HG03039 (cell line): ENCODE results near the gene GTPBP1.

ENCODE experiments used
- ATAC-seq: cut with Tn5 transposase; IDR thresholded peaks from one replicate; pipeline ENCODE4 v1.9.1; 2021; ENCODE audit warnings: mild to moderate bottlenecking, moderate library complexity; ENCODE audit not compliant: unreplicated experiment

The GTPBP1 gene

DNA sequence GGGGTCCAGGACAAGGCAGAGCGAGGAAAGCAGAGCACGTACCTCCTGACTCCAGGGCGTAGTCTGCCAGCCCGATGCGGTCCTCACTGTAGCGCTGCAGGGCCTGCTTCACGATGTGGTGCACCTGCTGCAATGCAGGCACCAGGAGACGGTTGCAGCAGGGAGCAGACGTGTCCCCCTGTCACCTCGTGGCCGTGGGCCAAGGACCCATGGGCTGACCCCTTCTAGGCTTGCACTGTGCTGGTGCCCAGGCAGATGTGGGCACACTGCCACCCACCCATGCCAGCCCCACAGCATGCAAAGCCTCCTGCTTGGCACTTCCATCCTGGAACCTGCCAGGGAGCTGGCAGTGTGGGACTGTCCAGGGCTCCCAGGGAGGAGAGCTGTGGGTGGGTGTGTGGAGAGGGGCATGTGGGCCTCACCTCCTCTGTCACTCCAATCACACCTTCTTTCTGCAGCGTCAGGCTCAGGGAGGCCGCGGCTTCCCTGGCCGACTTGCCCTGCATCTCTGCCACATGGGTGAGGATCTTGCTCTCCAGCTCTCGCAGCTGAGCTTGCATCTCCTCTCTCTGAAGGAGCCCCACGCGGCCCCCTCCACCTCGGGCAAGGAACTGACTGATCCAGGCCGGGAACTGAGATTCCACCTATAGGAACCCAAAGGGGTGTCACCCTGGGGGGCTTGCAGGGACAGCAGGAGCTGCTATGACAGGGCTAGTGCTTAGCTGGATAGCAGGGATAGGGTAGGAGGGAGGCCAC, 33.7 kb downstream of the GTPBP1 start:
- no peak for ATAC-seq

DNA sequence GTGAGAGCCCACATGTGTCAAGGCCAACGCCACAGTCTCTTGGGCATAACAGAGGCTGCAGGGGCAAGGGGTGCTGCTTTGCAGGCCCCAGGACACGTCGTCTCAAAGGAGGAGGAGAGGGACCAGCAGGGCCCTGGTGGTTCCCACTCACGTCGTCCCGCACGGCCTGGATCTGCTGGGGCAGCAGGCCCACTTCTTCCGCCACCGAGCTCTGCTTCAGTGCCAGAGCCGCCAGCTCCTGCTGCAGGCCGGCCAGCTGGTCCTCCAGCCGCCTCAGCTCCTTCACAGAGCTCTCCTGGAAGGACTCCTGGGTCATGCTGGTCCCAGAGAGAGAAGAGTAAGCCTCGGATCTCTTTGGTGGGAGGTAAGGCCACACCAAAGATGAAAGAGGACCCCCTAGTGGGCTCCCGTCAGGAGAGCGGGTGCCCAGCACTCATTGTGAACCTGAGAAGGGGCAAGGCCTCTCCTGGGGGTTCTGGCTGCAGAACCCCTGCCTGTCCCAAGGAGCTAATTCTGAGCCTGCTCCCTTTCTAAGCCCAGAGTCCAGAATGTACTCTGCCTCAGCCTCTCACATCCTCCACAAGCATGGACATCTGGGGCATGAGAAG, 34.5 kb downstream of the GTPBP1 start:
- ATAC-seq, result no peak

DNA sequence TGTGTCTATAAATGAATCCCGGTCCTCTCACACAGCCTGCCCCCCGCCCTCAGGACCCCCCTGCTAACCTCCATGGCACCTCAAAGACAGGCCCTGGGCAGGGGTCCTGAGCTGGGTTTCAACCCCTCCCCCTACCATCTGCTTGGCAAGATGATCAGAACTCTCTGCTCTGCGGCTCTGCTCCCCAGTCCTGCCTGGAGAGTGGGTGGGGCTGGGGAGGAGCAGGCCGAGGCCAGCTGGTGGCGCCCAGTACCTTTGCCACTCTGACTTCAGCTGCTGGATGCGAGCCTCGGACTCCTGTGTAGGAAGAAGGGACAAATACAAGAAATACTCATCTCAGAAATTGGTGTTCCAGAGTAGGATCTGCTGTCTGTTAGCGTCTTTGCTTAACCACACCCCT, 35.0 kb downstream of the GTPBP1 start:
- no peak for ATAC-seq

GRCh38 chr22:38741166-38741565, 35.4 kb downstream of the GTPBP1 start:
- ATAC-seq, result no peak

DNA sequence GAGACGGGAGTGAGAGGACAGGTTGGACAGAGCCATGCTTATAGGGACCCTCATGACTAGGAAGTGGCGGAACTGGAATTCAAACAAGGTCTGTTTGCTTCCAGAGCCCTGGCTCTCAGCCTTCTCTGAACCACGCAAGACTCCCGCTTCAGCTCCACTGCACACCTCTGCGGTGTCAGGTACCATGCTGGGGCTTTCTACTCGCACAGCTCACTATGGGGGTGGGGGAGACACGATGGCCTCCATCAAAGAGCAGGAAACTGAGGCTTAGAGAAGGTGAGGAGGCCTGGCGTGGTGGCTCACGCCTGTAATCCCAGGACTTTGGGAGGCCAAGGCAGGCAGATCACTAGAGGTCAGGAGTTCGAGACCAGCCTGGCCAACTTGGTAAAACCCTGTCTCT, 35.8 kb downstream of the GTPBP1 start:
- no peak for ATAC-seq

GRCh38 chr22:38742176-38742942, 36.6 kb downstream of the GTPBP1 start:
- no peak for ATAC-seq

GRCh38 chr22:38744981-38745380, 39.2 kb downstream of the GTPBP1 start:
- ATAC-seq, result no peak

- no peak for ATAC-seq
These were observed 40.1 kb downstream of the GTPBP1 start for GRCh38 chr22:38745676-38746460.

GRCh38 chr22:38748487-38749136, 42.9 kb downstream of the GTPBP1 start:
- no peak for ATAC-seq

DNA sequence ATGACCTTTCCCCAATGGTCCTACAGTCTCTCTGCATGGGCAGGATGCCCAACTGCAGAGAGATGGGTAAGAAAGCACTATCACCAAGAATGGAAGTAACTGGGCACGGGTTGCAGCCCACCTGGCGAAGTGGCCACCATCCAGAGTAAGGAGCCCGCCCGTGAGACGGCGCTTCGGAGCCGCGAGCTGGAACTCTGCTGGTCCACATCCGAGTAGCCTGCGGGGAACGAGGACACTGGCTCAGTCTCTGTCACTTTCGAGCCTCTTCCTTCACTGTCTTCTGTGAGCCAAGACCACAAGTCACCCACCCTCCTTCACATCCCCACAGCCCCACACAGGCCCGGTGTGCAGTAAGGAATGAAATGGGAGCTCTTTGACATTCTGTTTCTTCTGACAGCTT, 44.4 kb downstream of the GTPBP1 start:
- ATAC-seq, result no peak

GRCh38 chr22:38750638-38751037, 44.9 kb downstream of the GTPBP1 start:
- ATAC-seq, result no peak

DNA sequence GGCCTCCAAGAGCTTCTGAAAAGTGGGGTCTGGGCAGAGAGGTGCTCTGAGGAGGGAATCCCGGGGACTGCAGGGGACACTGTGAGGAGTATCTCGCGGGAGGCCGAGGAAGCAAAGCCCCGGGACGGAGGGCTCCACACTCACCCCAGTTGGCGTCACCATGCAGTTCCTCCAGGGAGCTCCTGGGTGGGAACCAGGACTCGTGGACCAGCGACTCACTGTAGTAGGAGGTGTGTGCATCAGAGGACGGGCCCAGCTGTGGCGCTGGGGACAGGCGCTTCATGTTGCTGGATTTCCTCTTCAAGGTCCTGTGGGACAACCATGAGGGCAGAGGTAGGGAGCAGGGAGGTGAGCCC, 45.3 kb downstream of the GTPBP1 start:
- no peak for ATAC-seq

DNA sequence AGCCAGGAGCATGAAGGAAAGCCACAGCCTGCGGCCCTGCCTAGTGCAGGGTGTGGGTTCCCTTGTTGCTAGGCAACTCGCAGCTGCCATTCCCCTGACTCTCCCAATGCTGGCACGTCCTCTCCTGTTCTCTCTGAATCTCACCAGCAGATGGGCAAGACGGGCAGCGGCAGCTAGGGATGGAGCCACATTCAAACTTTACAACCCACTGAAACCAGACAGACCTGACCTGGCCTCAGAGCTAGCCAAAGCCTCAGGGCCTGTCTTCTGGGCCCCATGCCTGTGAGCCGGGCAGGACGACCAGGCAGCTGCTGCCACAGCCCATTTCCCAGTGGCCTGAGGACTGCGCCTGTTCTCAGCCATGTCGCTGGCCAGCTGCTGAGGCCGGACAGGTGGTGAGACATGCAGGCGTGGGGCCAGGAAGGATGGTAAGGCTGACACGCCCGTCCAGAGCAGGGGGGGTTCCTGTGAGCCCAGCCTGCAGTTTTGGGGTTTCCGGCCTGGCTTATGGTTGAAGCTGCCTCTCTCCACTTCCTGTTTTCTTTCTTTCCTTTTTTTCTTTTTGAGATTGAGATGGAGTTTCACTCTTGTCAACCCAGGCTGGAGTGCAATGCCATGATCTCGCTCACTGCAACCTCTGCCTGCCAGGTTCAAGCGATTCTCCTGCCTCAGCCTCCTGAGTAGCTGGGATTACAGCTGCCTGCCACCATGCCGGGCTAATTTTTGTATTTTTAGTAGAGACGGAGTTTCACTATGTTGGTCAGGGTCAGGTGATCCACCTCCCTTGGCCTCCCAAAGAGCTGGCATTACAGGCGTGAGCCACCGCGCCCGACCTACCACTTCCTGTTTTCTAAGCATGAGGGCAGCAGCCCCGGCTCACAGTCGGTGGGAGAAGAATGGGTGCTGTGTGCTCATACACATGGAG, 45.9 kb downstream of the GTPBP1 start:
- ATAC-seq, result no peak

DNA sequence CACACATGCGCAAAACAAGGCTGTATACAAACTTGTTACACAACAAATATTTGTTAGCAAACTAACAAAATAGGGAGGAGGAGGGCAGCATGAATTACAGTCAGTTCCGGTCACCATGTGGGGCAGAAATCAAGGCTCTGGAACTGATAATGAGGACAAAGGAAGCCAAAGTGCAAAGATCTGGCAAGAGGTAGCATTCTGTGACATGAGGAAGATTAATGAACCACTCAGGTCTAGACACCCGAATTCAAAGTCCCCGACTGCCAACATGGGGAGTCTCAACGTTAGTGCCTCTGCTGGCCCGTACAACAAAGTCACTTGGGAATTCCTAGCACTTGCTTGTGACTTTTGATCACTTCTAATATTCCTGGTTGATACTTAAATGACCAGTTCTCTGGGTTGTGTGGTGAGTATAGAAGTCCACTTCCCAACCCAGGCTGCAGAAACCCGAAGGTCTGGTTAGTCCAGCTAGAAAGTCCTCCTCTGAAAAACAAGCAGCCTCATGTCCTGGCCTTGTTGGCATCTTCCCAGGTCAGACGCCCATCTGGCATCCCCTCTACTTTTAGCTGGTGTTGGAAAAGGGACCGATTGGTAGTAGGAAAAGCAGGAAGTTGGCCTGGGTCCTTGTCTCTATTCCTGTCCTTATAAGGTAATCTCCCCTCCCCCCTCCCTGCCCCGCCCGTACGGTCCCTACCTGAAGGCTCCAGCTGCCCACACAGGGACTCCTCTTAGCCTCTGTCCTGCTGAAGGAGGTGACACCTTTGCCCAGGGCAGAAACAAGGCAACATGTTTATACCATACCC, 48.4 kb downstream of the GTPBP1 start:
- no peak for ATAC-seq

DNA sequence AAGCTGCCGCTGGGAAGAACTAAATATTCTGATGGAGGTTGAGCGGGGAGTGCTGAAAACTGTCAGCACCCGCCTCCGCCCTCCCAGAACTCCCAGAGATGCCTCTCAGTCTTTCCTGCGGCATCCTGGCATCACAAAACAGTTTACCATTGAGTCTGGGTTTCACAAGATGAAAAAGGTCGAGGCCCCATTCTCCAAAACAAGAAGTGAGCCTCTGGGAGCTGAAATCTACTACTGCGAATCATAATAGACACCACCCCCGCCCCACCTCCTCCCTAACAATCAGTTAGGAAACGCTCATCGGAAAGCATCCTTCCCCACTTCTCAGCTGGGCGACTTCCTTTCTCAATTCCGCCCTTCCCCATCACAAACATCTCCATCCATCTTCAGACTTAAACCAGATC, 49.0 kb downstream of the GTPBP1 start:
- no peak for ATAC-seq

GRCh38 chr22:38755155-38755910, 49.6 kb downstream of the GTPBP1 start:
- peak; percentile 29 for ATAC-seq

GRCh38 chr22:38755911-38756532, 50.3 kb downstream of the GTPBP1 start, which contains the start of gene SUN2:
SUN2 (minus strand) TSS chr22:38755998; CDS start chr22:38752628, 3,370 bp downstream.
- ATAC-seq, result peak; percentile 60
